GM19240 (cell line): Measurements from ENCODE around the gene CFL1.
"Not testable (repeated sequence)": the region's sequence is repeated elsewhere in the genome, so short reads cannot be mapped to it uniquely, and the experiment has no call there.

Source experiments
- DNase-seq: peaks from one replicate; pipeline ENCODE4 v3.0.0; 2011; ENCODE audit warnings: low spot score; ENCODE audit not compliant: insufficient read length

The CFL1 gene

DNA sequence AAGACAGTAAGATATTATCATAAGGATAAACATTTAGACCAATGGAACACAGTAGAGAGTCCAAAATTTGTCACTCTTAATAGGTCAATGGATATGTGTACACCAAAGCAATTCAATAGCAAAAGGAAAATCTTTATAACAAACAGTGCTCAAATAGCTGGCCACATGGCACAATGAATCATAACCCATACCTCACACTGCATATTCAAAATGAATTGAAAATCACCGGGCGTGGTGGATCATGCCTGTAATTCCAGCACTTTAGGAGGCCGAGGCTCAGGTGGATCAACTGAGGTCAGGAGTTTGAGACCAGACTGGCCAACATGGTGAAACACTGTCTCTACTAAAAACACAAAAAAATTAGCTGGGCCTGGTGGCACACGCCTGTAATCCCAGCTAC is 15.8 kb downstream of the CFL1 start:
- DNase-seq: no peak

DNA sequence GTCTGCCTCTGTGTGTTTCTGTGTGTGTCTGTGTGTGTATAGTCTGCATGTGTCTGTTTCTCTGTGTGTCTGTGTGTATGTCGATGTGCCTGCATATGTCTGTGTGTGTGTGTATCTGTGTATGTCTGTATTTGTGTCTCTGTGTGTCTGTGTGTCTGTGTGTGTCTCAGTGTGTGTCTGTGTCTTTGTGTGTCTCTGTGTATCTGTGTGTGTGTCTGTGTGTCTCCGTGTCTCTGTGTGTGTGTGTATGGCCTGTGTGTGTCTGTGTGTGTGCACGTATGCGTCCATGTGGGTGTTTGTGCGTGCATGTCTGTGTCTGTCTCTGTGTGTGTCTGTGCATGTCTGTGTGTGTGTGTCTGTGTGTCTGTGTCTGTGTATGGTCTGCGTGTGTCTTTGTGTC is 23.8 kb downstream of the CFL1 start:
- DNase-seq: no peak

GRCh38 chr11:65833297-65834030 is 24.5 kb downstream of the CFL1 start, which contains the start of gene SNX32:
Gene SNX32 (plus strand): TSS chr11:65833963. CDS start chr11:65834066, 103 bp downstream.
- peak; percentile 98 for DNase-seq

DNA sequence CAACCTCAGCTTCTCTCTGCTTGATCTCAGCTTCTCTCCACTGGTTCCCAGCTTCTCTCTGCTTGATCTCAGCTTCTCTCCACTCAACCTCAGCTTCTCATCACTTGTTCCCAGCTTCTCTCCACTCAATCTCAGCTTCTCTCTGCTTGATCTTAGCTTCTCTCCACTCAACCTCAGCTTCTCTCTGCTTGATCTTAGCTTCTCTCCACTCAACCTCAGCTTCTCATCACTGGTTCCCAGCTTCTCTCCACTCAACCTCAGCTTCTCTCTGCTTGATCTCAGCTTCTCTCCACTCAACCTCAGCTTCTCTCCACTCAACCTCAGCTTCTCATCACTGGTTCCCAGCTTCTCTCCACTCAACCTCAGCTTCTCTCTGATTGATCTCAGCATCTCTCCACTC is 25.7 kb downstream of the CFL1 start:
- not testable (repeated sequence) for DNase-seq

GRCh38 chr11:65829459-65829858 is 28.5 kb downstream of the CFL1 start:
- DNase-seq: no peak

- no peak for DNase-seq
These were observed 30.8 kb downstream of the CFL1 start for GRCh38 chr11:65826984-65827735.

DNA sequence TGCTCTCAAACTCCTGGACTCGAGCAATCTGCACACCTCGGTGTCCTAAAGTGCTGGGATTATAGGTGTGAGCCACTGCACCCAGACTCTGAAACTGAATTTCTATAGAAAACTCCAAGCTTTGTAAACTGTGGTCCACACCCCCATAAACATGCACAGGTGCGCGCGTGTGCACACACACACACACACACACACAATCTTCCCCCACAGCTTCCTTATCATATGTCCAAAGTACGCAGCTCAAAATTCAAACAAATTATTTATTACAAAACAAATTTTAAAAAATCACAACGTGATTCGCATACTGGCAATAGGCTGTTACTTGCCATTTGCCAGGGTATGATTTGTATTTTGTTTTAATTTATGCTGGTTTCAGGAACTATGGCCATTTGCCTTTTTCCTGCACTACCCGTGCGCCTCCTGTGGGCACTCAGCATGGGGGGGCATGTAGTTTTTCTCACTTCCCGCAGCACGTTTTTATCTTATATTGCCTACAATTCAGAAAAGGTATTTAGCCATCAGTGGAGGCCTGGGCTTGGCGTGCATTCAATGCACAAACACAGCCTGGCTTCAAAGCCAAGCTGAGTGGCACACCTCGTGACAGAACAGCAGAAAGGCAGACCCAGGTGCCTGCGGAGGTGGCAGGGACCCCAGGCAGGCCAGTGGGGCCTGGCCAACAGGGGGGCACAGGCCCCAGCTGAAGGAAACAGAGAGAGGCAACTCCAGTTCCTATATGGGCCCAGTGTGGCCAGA is 35.0 kb downstream of the CFL1 start:
- no peak for DNase-seq

DNA sequence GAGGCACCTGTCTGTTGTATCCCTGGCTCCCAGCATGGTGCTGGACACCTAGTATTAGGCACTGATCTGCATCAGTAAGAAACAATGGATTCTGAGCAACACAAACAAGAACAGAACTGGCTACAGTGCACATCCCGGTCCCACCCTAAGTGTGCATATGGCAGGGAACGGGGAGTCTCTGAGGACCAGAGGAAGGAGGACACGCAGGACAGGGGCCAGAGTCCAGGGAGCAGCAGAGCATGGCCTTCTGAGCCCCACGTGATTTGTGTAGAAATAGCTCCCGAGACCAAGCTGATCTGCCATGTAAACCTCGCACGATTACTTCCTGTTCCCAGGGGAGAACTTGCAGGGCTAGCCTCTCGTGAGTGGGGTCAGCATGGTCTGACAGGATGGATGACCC is 36.9 kb downstream of the CFL1 start:
- DNase-seq: no peak

GRCh38 chr11:65817835-65818680 is 39.9 kb downstream of the CFL1 start:
- DNase-seq: peak; percentile 82

DNA sequence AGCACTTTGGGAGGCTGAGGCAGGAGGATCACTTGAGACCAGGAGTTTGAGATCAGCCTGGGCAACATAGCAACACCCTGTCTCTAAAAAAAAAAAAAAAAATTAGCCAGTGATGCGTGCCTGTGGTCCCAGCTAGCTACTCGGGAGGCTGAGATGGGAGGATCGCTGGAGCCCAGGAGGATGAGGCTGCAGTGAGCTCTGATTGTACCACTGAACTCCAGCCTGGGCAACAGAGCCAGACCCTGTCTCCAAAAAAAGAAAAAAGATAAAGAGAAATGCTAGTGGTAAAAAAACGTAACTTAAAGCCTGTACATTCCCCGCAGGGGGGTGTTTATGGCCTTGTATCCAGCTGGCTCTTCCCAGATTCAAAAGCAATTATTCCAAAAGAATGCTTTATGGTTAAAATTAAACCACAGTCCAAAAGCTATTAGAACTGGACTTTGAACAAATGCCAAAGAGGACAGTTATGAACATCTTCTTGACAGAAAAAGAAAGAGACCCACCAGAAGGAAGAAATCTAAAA is 40.6 kb downstream of the CFL1 start:
- no peak for DNase-seq

- DNase-seq: no peak
These were observed 41.3 kb downstream of the CFL1 start for GRCh38 chr11:65816696-65817095.

GRCh38 chr11:65814986-65815565 is 42.9 kb downstream of the CFL1 start:
- no peak for DNase-seq

- DNase-seq: no peak
These were observed 43.6 kb downstream of the CFL1 start for GRCh38 chr11:65814131-65814985.

DNA sequence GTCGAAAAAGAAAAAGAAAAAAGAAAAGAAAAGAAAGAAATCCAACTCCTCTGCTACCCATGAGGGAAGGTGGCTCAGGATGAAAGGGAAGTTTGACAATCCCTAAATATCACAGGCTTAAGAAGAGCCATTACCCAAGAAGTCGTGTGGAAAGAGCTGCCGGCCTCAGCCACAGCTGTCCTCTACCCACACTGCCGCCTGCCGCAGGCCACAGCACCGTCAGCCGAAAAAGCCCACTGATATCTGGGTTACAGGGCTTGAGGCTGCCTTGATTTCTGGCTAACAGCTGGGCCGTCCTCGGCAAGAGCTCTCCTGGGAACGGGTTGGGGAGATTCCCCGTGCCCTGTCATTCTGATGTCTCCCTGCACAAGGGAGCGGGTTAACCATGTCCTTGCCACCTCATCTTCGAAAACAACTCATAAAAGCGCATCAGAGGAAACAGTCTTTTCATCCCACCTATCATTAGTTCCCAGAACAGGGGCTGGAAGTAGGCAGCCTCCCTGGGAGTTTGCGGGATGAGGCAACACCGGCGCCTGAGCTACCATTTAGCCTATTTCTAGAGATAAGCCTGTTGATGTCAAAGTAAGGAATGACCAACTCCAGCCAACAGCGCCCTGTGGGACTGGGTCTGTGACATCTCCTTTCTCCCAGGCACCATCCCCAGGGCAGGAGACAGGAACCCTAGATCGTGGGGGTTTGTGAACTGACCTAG is 46.1 kb downstream of the CFL1 start:
- DNase-seq: no peak

DNA sequence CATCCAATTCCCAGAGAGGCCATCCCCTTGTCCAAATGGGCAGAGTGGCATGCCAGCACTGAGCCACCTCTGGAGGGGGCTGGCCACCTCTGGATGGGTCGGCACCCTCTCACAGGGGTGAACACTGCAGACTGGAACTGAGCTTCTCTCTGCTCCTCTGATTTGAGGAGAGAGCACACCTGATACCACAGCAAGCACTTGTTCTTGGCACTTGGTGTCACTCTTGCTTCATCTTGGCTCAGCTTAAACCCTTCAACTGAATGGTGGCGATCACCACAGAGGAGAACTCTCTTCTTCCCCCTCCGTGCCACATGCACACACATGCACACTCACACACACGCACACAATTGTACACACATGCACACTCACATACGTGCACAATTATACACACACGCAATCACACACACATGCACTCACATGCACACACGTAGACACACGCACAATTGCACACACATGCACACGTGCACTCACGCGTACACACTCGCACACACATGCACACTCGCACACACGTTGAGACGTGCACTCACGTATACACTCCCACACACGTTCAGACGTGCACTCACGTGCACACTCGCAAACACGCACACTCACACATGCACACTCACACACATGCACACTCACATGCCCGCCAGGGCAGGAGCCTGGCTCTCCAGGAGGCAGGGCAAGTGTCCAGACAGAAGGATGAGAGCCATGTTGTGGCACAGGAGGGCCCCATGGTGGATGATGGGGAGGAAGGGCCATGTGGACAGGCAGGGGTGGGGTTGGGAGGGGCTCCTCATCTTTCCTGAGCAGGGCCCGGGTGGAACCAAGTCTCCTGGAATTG is 47.7 kb downstream of the CFL1 start:
- DNase-seq: no peak

- no peak for DNase-seq
These were observed 48.5 kb downstream of the CFL1 start for GRCh38 chr11:65809496-65809895.

DNA sequence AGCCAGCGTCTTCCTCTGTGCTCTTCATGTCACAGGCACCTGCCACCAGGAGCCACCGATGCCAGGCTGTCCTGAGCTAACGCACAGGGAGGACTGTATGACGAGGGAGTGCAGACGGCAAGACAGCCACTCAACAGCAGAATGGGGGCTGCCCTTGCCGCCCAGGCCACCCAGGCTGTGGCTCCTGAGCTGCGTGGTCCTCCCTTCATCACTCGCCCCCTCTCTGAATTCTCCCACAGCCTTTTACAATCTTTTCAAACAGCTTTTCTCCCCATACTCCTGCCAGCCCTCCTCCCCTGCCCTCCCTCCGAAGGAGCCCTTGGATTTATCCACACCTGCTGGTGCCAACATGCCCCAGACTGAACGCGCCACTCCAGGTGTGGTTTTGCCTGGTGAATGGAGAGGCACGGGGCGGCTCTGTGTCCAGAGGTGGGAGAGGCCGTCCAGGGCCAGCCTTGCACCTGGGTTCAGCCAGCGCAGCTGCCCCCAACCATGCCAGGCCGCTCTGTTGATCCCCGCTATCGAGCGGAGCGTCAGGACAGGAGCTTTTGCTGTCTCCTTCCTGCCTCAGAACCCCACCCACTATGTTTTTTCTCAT is 49.1 kb downstream of the CFL1 start:
- DNase-seq: no peak

GRCh38 chr11:65806979-65807378 is 51.0 kb downstream of the CFL1 start:
- DNase-seq: no peak
